GM21528 (cell line): ENCODE data around the gene HOXD11.

ENCODE experiments used
- ATAC-seq: cut with Tn5 transposase; IDR thresholded peaks from one replicate; pipeline ENCODE4 v1.9.1; 2021; ENCODE audit warnings: mild to moderate bottlenecking, moderate library complexity; ENCODE audit not compliant: unreplicated experiment, low FRiP score

The HOXD11 gene

GRCh38 chr2:176092270-176093144, 14.6 kb upstream of the HOXD11 start, which contains the start of gene HOXD13:
HOXD13 (plus strand) TSS chr2:176092721; CDS start chr2:176092891, 170 bp downstream.
- ATAC-seq, result no peak

GRCh38 chr2:176093145-176093897, 13.8 kb upstream of the HOXD11 start:
- ATAC-seq, result no peak

- ATAC-seq, result no peak
Measured at GRCh38 chr2:176093898-176094249, 13.2 kb upstream of the HOXD11 start.

GRCh38 chr2:176094349-176094748, 12.7 kb upstream of the HOXD11 start:
- ATAC-seq, result no peak

GRCh38 chr2:176095421-176095820, 11.7 kb upstream of the HOXD11 start:
- ATAC-seq, result no peak

GRCh38 chr2:176096243-176096985, 10.7 kb upstream of the HOXD11 start:
- no peak for ATAC-seq

GRCh38 chr2:176096986-176097819, 9.9 kb upstream of the HOXD11 start:
- peak; percentile 83 for ATAC-seq

GRCh38 chr2:176097820-176098365, 9.2 kb upstream of the HOXD11 start:
- ATAC-seq, result no peak

GRCh38 chr2:176098366-176099158, 8.5 kb upstream of the HOXD11 start:
- no peak for ATAC-seq

- no peak for ATAC-seq
Measured at GRCh38 chr2:176099159-176099727, 7.8 kb upstream of the HOXD11 start.

GRCh38 chr2:176099728-176100546, 7.1 kb upstream of the HOXD11 start, which contains the start of gene HOXD12:
HOXD12 (plus strand) TSS chr2:176099795; CDS start chr2:176099802, 7 bp downstream.
- ATAC-seq, result no peak

GRCh38 chr2:176100547-176101140, 6.4 kb upstream of the HOXD11 start:
- no peak for ATAC-seq

GRCh38 chr2:176101216-176101830, 5.8 kb upstream of the HOXD11 start:
- no peak for ATAC-seq

GRCh38 chr2:176101842-176102241, 5.2 kb upstream of the HOXD11 start:
- ATAC-seq, result no peak

- ATAC-seq, result no peak
Measured at GRCh38 chr2:176102309-176102866, 4.7 kb upstream of the HOXD11 start.

GRCh38 chr2:176103194-176103593, 3.9 kb upstream of the HOXD11 start:
- ATAC-seq, result no peak
